Measurements from ENCODE around the gene RASAL1.

RASAL1 gene

GRCh38 chr12:113149361-113150150 lies 14.0 kb upstream of the RASAL1 start, which contains the start of gene CFAP73:
Gene CFAP73 (plus strand): TSS chr12:113149724. CDS start chr12:113149858, 134 bp downstream.
- TF ChIP-seq CTCF (IDR thresholded peaks at IDR 0.05; ENCODE audit: extremely low read depth, insufficient read depth, missing control alignments): no peak
- in situ Hi-C loops (cut with MboI; ENCODE audit: low pct_unique_long_range_greater_than_20kb, low sequenced_read_pairs, unreplicated experiment): no loop called here
- no peak for DNase-seq (ENCODE audit: low spot score)

GRCh38 chr12:113146999-113147398 lies 11.4 kb upstream of the RASAL1 start:
- in situ Hi-C loops (cut with MboI; ENCODE audit: low pct_unique_long_range_greater_than_20kb, low sequenced_read_pairs, unreplicated experiment): no loop called here
- no peak for DNase-seq (ENCODE audit: low spot score)
- no peak for TF ChIP-seq CTCF (IDR thresholded peaks at IDR 0.05; ENCODE audit: extremely low read depth, insufficient read depth, missing control alignments)

- TF ChIP-seq CTCF (IDR thresholded peaks at IDR 0.05; ENCODE audit: extremely low read depth, insufficient read depth, missing control alignments): no peak
- DNase-seq (ENCODE audit: low spot score): no peak
- in situ Hi-C loops (cut with MboI; ENCODE audit: low pct_unique_long_range_greater_than_20kb, low sequenced_read_pairs, unreplicated experiment): no loop called here
These were observed 10.4 kb upstream of the RASAL1 start for GRCh38 chr12:113145720-113146551.

GRCh38 chr12:113144806-113145205 lies 9.2 kb upstream of the RASAL1 start:
- no peak for TF ChIP-seq CTCF (IDR thresholded peaks at IDR 0.05; ENCODE audit: extremely low read depth, insufficient read depth, missing control alignments)
- in situ Hi-C loops (cut with MboI; ENCODE audit: low pct_unique_long_range_greater_than_20kb, low sequenced_read_pairs, unreplicated experiment): no loop called here
- no peak for DNase-seq (ENCODE audit: low spot score)

GRCh38 chr12:113143959-113144358 lies 8.4 kb upstream of the RASAL1 start:
- DNase-seq (ENCODE audit: low spot score): no peak
- in situ Hi-C loops (cut with MboI; ENCODE audit: low pct_unique_long_range_greater_than_20kb, low sequenced_read_pairs, unreplicated experiment): no loop called here
- no peak for TF ChIP-seq CTCF (IDR thresholded peaks at IDR 0.05; ENCODE audit: extremely low read depth, insufficient read depth, missing control alignments)

GRCh38 chr12:113142886-113143332 lies 7.3 kb upstream of the RASAL1 start:
- in situ Hi-C loops (cut with MboI; ENCODE audit: low pct_unique_long_range_greater_than_20kb, low sequenced_read_pairs, unreplicated experiment): no loop called here
- DNase-seq (ENCODE audit: low spot score): no peak
- no peak for TF ChIP-seq CTCF (IDR thresholded peaks at IDR 0.05; ENCODE audit: extremely low read depth, insufficient read depth, missing control alignments)
